Activated naive CD4-positive, alpha-beta T cell treated with anti-CD3 and anti-CD28 coated beads, Interleukin-2, amount 50 U/mL, for 24 hours (primary cell): ENCODE results near the gene TUBB4A.
"Not testable (repeated sequence)": the region's sequence is repeated elsewhere in the genome, so short reads cannot be mapped to it uniquely, and the experiment has no call there.

Source experiments
- H3K27ac Mint-ChIP-seq: one replicate; pipeline ENCODE4 v1.8.0; 2021; ENCODE audit warnings: mild to moderate bottlenecking, mixed read lengths
- H3K27me3 Mint-ChIP-seq: one replicate; pipeline ENCODE4 v1.8.0; 2021; ENCODE audit warnings: mixed read lengths
- H3K36me3 Mint-ChIP-seq: one replicate; pipeline ENCODE4 v1.8.0; 2021; ENCODE audit warnings: mixed read lengths
- H3K4me1 Mint-ChIP-seq: one replicate; pipeline ENCODE4 v1.8.0; 2021; ENCODE audit warnings: mixed read lengths
- H3K4me3 Mint-ChIP-seq: one replicate; pipeline ENCODE4 v1.8.0; 2021; ENCODE audit warnings: mild to moderate bottlenecking, mixed read lengths
- H3K9me3 Mint-ChIP-seq: one replicate; pipeline ENCODE4 v1.8.0; 2021; ENCODE audit warnings: mixed read lengths

TUBB4A gene

GRCh38 chr19:6501740-6502648 lies at the start of gene TUBB4A:
TSS of gene TUBB4A (minus strand) at chr19:6502309. CDS start at chr19:6502212, 97 bp downstream.
- Mint-ChIP-seq H3K9me3 (no peaks in the 10 kb centered on the region), H3K27ac (no peak within 1 kb of the TSS), H3K27me3 (peaks cover 2% of the 10 kb centered on the region)

GRCh38 chr19:6551091-6551490 lies 49.0 kb upstream of the TUBB4A start:
- Mint-ChIP-seq H3K27ac (no peak overlapping the region), H3K27me3 (no peaks in the 10 kb centered on the region), H3K4me3 (no peak overlapping the region), H3K9me3 (no peaks in the 10 kb centered on the region), H3K36me3 (no peaks in the 10 kb centered on the region), H3K4me1 (peaks cover 5% of the 10 kb centered on the region)

More at GRCh38 chr19:6501740-6502648, at the start of gene TUBB4A:
- peaks cover 25% of the 10 kb centered on the region for H3K4me1 Mint-ChIP-seq
- H3K4me3 Mint-ChIP-seq: peak within 1 kb of the TSS; percentile 91
- H3K36me3 Mint-ChIP-seq: no peaks in the 10 kb centered on the region

- not testable (repeated sequence) for H3K4me3 Mint-ChIP-seq, H3K4me1 Mint-ChIP-seq, H3K27ac Mint-ChIP-seq
These were observed 48.6 kb upstream of the TUBB4A start for GRCh38 chr19:6550679-6551078.

GRCh38 chr19:6543866-6544347 lies 41.8 kb upstream of the TUBB4A start:
- H3K36me3 Mint-ChIP-seq: no peaks in the 10 kb centered on the region
- no peak overlapping the region for H3K4me3 Mint-ChIP-seq
- peak overlapping the region; percentile 9 for H3K27ac Mint-ChIP-seq

More at GRCh38 chr19:6550679-6551078, 48.6 kb upstream of the TUBB4A start:
- not testable (repeated sequence) for H3K36me3 Mint-ChIP-seq, H3K27me3 Mint-ChIP-seq, H3K9me3 Mint-ChIP-seq

GRCh38 chr19:6540918-6541689 lies 39.0 kb upstream of the TUBB4A start:
- no peaks in the 10 kb centered on the region for H3K9me3 Mint-ChIP-seq
- H3K4me1 Mint-ChIP-seq: peaks cover 12% of the 10 kb centered on the region
- no peaks in the 10 kb centered on the region for H3K36me3 Mint-ChIP-seq
- no peak overlapping the region for H3K4me3 Mint-ChIP-seq
- H3K27me3 Mint-ChIP-seq: no peaks in the 10 kb centered on the region
- H3K27ac Mint-ChIP-seq: no peak overlapping the region

More at GRCh38 chr19:6543866-6544347, 41.8 kb upstream of the TUBB4A start:
- Mint-ChIP-seq H3K9me3 (no peaks in the 10 kb centered on the region), H3K4me1 (no peaks in the 10 kb centered on the region), H3K27me3 (no peaks in the 10 kb centered on the region)

GRCh38 chr19:6539514-6539913 lies 37.4 kb upstream of the TUBB4A start:
- Mint-ChIP-seq H3K9me3 (no peaks in the 10 kb centered on the region), H3K4me3 (no peak overlapping the region), H3K36me3 (no peaks in the 10 kb centered on the region), H3K4me1 (peaks cover 18% of the 10 kb centered on the region), H3K27me3 (peaks cover 3% of the 10 kb centered on the region), H3K27ac (no peak overlapping the region)

- peaks cover 21% of the 10 kb centered on the region for H3K27me3 Mint-ChIP-seq
- no peaks in the 10 kb centered on the region for H3K9me3 Mint-ChIP-seq
- no peak overlapping the region for H3K4me3 Mint-ChIP-seq
- no peaks in the 10 kb centered on the region for H3K36me3 Mint-ChIP-seq
- H3K27ac Mint-ChIP-seq: peak overlapping the region; percentile 17
- peaks cover 36% of the 10 kb centered on the region for H3K4me1 Mint-ChIP-seq
These were observed 33.5 kb upstream of the TUBB4A start for GRCh38 chr19:6535558-6536137.

- Mint-ChIP-seq H3K4me1 (peaks cover 47% of the 10 kb centered on the region), H3K4me3 (no peak overlapping the region), H3K9me3 (no peaks in the 10 kb centered on the region), H3K27ac (no peak overlapping the region), H3K36me3 (no peaks in the 10 kb centered on the region), H3K27me3 (peaks cover 22% of the 10 kb centered on the region)
These were observed 32.5 kb upstream of the TUBB4A start for GRCh38 chr19:6534451-6535093.

GRCh38 chr19:6533746-6534418 lies 31.8 kb upstream of the TUBB4A start:
- no peak overlapping the region for H3K4me3 Mint-ChIP-seq
- H3K27ac Mint-ChIP-seq: peak overlapping the region; percentile 23
- H3K9me3 Mint-ChIP-seq: no peaks in the 10 kb centered on the region
- peaks cover 22% of the 10 kb centered on the region for H3K27me3 Mint-ChIP-seq
- peaks cover 50% of the 10 kb centered on the region for H3K4me1 Mint-ChIP-seq
- H3K36me3 Mint-ChIP-seq: no peaks in the 10 kb centered on the region

GRCh38 chr19:6533000-6533328 lies 30.9 kb upstream of the TUBB4A start:
- H3K27ac Mint-ChIP-seq: peak overlapping the region; percentile 68
- H3K9me3 Mint-ChIP-seq: no peaks in the 10 kb centered on the region
- no peaks in the 10 kb centered on the region for H3K36me3 Mint-ChIP-seq
- peak overlapping the region; percentile 73 for H3K4me3 Mint-ChIP-seq
- peaks cover 22% of the 10 kb centered on the region for H3K27me3 Mint-ChIP-seq
- peaks cover 50% of the 10 kb centered on the region for H3K4me1 Mint-ChIP-seq

GRCh38 chr19:6532244-6532999 lies 30.3 kb upstream of the TUBB4A start:
- Mint-ChIP-seq H3K4me1 (peaks cover 50% of the 10 kb centered on the region), H3K27me3 (peaks cover 22% of the 10 kb centered on the region), H3K9me3 (no peaks in the 10 kb centered on the region), H3K27ac (peak overlapping the region; percentile 77), H3K4me3 (peak overlapping the region; percentile 73), H3K36me3 (no peaks in the 10 kb centered on the region)

GRCh38 chr19:6531956-6532243 lies 29.8 kb upstream of the TUBB4A start:
- peaks cover 22% of the 10 kb centered on the region for H3K27me3 Mint-ChIP-seq
- peaks cover 46% of the 10 kb centered on the region for H3K4me1 Mint-ChIP-seq
- no peaks in the 10 kb centered on the region for H3K9me3 Mint-ChIP-seq
- H3K4me3 Mint-ChIP-seq: peak overlapping the region; percentile 73
- H3K27ac Mint-ChIP-seq: peak overlapping the region; percentile 25
- no peaks in the 10 kb centered on the region for H3K36me3 Mint-ChIP-seq

GRCh38 chr19:6531163-6531955 lies 29.2 kb upstream of the TUBB4A start:
- H3K4me1 Mint-ChIP-seq: peaks cover 41% of the 10 kb centered on the region
- H3K27ac Mint-ChIP-seq: no peak overlapping the region
- H3K9me3 Mint-ChIP-seq: no peaks in the 10 kb centered on the region
- H3K36me3 Mint-ChIP-seq: no peaks in the 10 kb centered on the region
- peaks cover 22% of the 10 kb centered on the region for H3K27me3 Mint-ChIP-seq
- H3K4me3 Mint-ChIP-seq: peak overlapping the region; percentile 73
